Dermis microvascular lymphatic vessel endothelial cell (primary cell): Measurements from ENCODE around the gene HUS1. TPM values are rescaled to one million over a fixed set of nuclear protein-coding genes. Genes with fewer than 3 reads are reported as not detected.
"Not testable (repeated sequence)": the region's sequence is repeated elsewhere in the genome, so short reads cannot be mapped to it uniquely, and the experiment has no call there.

Experiments used
- DNase-seq, 2 donors: peaks; one replicate each; pipeline versions ENCODE4 v3.0.0 to v3.0.0-alpha.2; 2010; ENCODE audit warnings: low read depth in 2 of 2
- total RNA-seq: library from RNA; depleted of rRNA; stranded (reverse); fragments of >200 nt; gene quantifications from 2 replicates; pipeline ENCODE4 v1.2.1, GENCODE V29; 2014

Gene HUS1
- total RNA-seq, 1 donor from 2014 or later = 8.3 TPM

DNA sequence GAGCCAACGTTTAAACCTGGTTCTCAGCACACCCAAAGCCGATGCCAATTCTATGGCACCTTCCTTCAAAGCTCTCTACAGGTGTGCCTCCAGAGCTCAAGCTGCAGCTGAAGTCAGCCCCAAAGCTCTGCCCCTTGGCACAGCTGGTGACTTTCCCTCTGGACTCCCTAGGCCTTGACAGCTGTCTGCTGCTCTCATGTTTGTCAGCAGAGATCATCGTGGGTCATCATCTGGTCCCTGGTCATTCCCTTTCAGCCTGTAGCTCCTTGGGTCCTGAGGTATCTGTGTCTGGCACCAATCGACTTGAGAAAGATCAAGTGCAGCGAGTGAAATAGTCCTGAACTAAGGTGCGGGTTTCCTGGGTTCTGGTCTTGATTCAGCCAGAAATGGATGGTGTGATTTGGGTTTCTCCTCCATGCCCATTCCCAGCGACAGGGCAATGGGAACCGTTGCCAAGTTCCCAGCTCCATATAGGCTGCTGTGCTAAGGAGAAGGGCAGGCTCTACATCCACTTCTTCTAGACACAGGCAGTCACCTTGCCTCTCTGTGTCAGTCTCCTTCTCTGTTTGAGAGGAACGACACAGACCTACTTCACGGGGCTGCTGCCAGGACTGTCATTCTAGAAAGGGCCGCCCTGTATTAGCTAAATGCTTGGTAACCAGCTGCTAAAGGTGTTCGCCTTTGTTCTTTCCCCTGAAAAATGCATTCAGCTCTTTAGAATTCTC is 34.7 kb downstream of the HUS1 start:
- no peak for DNase-seq

DNA sequence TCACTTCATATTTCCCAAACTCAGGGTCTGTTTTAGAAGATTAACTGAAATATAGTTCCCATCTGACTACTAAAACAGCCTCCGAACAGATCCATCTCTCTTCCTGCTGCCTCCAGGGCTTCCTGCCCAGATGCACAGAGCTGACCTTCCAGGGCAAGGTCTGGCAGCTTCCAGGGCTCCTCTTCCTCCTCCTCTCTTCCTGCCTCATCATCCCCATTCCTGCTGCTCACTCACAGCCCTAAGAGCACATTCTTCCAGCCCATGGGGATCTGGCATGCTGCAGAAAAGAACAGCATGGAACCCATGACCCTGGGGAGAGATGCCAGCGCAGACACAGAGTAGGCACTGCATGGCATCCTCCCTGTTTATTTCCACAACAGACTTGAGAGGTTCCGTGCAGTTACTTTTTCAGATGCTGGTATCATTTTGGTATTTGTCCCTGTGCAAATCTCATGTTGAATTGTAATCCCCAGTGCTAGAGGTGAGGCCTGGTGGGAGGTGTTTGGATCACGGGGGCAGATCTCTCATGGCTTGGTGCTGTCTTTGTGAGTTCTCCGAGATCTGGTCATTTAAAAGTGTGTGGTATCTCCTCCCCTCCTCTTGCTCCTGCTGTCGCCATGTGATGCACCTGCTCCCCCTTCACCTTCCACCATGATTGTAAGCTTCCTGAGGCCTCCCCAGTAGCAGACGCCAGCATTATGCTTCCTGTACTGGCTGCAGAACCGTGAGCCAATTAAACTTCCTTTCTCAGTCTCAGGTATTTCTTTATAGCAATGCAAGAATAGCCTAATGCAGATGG is 35.5 kb downstream of the HUS1 start:
- DNase-seq = peak in 1 of 2 donors; percentile 21

DNA sequence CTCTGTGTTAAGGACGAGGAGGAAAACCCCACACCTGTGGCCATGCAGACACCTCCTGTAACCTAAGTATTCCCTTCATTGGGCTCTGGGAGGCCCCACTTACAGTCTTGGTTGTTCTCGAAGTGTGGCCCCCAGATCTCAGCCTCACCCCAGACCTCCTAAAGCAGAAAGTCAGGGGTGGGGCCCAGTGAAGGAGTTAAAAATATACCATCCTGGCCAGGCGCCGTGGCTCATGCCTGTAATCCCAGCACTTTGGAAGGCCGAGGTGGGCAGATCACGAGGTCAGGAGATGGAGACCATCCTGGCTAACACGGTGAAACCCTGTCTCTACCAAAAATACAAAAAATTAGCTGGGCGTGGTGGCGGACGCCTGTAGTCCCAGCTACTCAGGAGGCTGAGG is 36.8 kb downstream of the HUS1 start:
- DNase-seq = not testable (repeated sequence)

DNA sequence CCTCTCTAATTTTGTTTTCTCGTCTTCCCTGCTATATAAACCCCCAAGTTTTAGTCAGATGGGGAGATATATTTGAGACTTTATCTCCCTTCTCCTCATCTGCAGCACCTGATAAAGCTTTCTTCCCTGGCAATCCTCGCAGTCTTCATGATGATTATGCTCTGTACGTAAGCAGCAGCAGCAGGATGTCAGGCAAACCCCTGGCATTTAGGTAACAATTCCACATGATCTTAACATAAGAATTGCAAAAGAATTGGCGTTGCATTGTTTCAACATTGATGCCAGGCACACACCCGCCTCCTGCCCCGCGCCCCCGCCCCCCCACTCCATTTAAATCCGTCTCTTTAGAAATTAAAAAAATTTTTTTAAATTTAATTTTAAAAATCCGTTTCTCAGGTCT is 37.3 kb downstream of the HUS1 start:
- no peak for DNase-seq

DNA sequence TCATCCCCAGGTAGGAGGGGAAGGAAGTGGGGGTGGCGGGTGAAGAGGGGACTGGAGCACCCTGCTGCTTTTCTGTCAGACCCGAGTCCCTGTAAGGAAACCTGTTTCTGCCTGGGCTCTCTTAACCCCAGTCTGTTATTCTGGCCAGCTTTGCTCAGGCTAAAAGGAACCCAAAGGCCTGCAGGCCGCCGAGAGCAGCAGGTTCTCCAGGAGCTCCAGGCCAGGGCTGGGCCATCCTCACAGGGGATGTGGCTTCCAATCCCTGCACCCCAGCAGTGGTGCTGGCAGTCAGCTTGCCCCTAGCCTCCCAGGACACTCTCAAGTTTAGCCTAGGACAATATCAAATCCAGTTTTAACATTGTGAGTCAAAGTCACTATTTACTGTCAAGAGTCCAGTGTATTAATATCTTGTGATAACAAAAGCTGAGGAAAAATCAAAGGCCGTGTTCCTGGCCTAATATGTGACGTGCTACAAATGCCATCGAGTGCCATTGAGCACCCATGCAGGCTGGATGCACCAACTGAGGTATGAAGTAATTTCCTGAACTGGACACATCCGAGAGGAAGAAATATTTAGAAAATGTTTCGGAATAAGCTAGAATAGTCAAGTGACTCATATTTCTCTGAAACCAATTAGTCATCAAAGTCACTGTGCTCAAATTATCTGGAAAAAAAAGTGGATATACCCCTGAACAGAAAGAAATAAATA is 38.1 kb downstream of the HUS1 start:
- DNase-seq = peak; percentile 63 to 83

DNA sequence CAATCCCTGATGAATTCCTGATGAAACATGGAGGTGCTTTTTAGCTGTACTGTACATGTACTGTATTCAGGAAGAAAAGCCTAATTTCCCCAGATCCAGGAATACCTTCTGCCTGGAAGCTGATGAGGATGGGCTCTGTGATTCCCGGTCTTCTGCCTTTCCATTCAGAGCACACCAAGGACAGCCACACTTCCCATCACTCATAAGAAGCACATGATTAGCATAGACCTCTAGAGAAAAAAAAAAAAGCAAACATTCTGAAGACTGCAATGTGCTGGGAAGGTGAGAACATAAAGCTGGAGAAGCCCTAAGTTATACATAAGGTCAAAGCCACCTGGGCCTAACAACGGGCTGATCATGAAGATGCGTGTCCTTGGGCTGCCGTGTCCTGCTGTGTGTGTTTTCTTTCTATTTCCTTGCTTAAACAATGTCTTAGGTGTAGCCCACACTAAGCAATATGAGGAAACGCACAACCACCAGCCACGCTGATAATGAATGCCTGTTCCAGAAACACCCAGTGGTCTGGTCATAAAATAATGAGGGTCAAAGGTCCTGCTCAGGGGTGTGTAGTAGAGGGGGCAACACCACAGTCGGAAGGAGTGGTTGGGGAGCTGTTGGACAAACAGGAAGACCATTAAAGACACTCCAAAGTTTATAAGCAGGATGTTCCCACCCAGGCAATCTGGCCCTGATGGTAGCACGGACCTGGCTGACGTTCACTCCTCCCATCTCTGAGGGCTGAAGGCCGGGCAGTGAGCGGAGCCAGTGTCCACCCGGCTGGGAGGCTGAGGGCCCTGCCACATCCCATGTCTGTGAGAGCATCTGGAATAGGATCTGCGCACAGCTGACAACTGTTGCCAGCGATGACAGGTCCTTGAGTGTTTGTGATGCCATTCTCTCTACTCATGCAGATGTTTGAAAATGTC is 39.1 kb downstream of the HUS1 start:
- peak in 1 of 2 donors; percentile 43 for DNase-seq

DNA sequence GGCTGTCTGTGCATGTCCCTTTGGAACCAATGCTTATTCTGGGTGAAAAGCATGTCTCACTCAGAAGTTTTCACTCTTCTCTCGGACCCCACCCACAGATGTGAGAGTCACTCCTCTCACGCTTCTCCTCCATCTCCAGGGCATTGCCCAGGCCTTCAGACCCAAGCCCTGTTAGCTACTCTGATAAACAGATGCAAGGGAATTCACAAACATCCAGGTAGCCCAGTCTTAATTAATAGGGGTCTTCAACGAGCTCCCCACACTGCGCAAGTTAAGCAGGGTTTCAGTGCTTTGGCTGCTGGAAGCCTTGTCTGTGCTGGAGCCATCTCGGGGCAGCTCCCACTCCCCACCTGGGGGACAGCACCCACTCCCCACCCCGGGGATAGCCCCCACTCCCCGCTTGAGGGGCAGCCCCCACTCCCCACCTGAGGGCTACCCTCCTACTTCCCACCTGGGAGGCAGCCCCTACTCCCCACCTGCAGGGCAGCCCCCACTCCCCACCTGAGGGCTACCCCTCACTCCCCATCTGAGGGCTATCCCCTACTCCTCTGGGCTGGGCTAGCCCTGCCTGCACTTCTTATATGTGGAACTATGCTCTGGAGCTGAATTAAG is 39.9 kb downstream of the HUS1 start:
- DNase-seq = no peak

DNA sequence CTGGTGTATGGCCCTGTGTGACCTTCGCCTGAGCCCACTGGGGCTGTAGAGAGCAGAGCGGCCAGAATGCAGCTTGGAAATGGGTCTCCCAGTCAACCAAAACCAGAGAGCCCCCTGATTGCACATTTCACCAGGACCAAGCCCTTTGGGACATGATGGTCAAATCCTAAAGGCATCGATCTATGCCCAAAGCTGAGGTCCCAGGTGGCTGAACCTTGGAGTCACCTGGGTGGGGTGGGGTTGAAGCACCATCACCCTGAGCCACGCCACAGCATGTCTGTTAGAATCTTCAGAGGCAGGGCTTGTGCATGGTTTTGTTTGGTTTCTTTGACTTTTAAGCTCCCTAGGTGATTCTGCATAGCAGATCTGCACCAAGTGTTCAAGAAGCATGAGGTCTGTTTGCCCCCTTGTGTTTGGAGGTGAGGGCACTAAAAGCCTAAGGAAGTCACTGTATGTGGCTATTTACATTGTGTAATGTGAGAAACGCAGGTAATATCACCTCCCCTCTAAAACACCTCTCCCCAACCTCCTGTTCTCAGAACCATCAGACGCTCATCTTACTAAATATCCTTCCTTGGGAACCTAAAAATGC is 40.7 kb downstream of the HUS1 start:
- no peak for DNase-seq

DNA sequence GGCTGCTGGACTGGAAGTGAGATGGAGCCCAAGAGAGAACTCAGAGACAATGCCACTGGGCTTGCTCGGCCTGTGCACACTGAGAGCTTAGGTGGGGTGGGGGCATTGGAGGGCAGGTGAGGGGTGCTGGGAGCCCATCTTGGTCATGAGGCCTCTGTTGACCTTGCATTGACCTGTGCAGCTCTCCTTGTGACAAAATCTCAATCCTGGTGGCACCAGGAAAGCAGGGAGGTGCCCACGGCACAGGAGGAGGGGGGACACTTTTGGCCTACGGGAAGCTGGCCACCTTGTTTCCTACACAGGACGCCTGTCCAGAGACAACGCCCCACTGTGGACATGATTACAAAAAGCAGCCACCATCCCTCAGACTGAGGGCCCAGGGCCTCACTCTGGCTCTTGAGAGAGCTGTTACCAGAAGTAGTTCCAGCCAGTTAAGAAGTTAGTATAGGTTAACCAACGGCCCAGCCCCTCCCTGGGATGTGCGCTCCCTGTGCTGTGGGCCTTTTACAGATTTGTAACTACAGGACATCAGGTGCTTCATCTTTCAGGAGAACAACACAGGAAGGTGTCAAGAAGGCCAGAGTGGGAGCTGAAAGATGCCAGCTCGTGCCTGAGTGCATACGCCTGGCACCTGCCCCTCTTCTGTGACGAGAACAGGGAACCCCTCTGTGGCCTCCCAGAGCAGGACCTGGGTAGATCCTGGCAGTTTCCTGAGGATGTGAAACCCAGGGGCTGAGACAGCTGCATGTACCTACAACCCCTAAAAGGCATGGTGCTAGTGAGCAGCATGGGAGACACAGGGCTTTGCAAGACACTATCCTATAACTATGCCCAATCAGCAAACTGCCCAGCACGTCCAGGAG is 41.5 kb downstream of the HUS1 start:
- no peak for DNase-seq

DNA sequence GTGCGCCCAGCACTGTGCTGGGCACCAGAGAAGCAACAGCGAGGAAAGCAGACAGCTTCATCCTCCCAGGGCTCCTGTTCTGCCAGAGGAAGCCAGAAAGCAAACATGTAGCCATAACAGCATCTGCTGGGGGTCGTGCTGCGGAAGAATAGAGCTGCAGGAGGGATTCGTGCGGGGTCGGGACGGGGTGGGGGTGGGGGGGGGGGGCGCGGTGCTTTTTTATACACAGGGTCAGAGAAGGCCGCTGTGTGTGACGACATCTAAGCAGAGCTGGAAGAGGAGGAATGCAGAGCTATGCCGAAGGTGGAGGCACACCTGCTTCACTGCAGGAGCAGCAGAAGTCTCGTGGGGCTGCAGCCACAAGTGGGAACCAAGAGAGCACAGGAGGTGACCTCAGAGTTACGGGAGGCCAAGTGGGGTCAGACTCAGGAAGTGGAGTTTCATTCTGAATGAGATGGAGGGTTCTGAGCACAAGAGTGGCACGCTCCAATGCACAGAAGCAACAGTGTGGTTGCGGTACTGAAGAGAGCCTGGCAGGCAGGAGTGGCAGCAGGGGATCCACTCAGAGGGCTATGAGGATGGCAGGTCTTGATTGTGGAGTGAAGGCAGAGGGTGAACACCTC is 42.2 kb downstream of the HUS1 start:
- no peak for DNase-seq

DNA sequence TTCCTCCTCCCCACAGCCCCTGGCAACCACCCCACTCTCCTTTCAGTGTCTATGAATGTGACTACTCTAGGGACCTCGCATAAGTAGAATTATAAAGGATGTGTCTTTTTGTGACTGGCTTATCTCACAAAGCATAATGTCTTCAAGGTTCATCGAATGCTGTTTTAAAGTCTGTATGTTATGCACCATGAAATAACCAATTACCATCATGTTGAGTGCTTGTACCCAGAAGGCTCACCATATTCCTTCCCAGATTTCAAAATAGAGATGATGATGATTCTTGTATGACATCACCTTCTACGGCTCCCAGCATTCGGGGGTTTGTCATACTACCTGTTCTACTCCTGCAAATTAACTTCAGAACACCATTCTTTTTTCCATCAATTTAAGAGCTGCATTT is 43.1 kb downstream of the HUS1 start:
- no peak for DNase-seq

DNA sequence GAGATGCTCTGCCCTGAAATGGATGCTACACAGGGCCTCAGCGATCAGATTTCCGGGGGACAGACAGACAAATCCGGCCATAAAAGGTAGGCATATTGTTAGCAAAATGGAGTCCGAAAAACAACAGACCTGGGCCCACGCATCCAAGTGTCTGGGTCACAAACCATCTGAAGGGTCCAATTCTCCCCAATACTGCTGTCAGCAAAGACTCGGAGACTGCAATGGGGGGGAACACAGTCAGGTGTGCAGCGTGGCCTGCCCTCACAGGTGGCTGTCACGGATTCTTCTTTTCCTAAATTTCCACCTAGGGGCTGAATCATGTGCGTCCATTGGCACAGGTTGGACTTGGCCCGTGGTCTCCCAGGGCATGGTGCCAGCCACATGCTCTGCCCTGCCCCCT is 44.1 kb downstream of the HUS1 start:
- DNase-seq = no peak

DNA sequence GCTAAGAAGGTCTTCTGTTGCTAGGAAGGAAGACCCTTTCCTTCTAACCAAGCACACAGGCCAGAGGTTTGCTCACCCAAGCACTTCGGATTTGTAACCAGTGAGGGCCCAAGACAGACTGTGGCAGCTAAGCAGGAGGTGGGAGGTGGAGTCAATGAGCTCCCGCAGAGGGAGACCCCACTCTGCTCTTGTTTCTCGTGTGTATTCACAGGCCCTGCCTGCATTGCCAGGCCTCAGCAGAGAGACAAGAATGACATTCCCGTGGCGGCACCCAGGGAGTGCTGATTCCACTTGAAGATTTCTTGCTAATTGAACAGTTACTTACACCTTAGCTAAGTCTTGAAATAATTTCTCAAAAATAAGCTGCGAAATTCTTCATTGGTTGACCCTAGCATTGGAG is 44.6 kb downstream of the HUS1 start:
- no peak for DNase-seq

DNA sequence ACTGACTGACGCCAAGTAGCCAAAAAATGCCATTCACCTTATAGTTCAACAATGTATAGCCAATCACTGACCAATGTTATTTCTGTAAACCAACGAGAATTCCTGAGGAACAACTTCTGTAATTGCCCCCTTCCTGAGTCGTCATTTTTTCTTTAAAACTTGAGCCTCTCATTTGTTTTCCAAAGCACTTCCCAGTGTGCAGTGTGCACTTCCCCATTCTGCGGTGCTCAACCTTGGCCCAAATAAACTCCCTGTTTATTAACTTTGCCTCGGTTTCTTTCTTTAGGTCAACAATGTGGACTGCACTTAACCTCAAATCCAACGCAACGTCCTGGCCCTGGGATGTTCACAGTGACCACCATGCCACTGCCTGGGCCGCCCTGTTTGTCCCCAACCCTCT is 46.2 kb downstream of the HUS1 start:
- DNase-seq = no peak

DNA sequence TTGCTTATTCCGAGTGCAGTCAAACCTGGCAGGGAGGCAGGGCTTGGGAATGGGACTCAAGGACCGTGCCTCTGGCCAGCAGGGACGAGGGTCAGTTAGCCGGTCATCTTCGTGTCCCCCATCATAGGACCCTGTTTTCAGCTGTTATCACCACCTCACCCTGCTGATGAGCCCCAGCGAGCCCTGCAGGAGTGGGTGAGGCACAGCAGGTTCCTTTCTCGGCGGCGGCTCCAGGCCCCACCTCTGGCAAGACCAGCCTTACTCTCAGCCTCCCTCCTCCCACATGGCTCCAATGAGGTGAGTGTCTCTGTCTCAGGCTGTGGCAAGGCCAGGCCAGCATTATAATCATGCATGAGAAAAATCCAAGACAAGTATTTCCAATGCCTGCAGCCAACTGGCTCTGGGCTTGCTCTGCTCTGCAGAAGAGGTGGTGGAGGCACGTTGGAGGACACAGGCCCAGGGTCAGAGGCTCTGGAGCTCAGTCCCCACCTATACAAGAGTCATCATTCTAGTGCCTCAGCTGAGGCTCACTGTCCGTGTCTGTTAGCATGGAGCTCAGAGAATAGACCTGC is 46.9 kb downstream of the HUS1 start:
- no peak for DNase-seq

DNA sequence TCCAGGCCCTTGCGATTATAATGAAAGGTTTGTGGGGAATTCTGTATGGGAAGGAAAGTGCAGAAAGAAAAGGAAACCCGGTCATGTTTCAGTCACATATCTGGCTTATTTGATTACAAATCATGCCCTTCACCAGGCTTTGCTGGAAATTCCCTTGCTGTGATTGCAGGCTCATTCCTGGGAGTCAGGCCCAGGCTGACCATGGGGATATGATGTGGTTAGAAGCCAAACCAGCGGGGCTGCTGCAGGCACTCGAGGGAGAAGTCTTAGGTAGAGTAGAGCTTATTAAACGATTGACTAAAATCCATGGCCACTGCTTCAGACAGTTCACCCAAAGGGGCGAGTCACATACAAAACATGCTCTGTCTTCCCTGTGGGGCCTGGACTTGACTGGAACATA is 47.4 kb downstream of the HUS1 start:
- peak in 1 of 2 donors; percentile 17 for DNase-seq

DNA sequence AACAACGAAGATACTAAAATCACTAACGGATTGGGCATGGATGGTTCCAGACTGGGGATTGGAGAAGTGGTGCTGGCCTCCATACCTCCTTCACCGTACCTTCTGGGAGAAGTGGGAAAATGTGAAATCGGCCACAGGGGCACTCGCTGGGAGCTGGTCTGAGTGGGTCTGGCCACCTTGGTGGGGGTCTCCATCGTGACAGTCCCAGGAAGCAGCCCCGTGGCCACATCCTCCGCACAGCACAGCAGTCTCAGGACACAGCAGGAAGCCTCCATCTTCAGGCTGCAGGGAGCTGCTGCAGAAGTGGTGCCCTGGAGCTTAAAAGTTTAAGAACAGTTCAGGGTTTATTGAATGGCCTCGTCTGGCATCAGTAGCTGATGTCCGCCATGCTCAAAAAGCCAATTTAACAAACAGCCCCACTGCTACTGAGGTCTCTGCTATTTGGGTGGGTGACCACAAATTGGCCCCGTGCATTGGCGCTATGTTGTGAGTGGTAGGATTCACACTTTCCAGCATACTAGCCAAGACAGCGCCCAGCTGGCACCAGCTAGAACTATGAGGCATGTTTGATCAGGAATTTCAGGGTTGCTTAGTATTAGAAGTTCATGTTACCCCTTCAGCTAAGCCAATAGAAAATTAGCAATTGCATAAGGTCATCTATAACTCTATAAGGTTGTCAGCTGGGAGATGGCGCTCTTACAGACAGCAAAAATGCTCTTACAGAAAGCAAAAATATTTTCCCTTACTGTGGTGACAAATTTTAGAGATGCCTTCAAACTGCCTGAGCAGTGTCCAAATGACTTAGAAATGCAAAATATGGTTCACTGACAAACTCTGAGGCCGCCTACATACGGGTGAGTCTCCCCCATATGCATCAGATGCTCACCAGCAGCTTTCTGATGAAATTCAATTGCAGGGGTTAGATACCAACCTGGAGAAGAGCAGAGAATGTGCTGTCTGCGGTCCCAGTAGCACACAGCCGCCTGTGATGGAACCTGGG is 48.1 kb downstream of the HUS1 start:
- DNase-seq = no peak
